HCT116 (cell line): Measurements from ENCODE around the gene ACTR3C. TPM values are rescaled to one million over a fixed set of nuclear protein-coding genes. Genes with fewer than 3 reads are reported as not detected.
"Not testable (repeated sequence)": the region's sequence is repeated elsewhere in the genome, so short reads cannot be mapped to it uniquely, and the experiment has no call there.

Experiments used
- ATAC-seq: fragments of 200-7000 bp; cut with Tn5 transposase; 2 replicates; pipeline ENCODE4 v1.9.1; 2020; ENCODE audit warnings: mild to moderate bottlenecking, moderate library complexity
- BruUV-seq: library from RNA; stranded (reverse); fragments of 400-500 nt; replicated peaks from 2 replicates; lab custom pipeline; 2021; lab: Mats Ljungman, UMichigan
- CTCF ChIA-PET: fragments of 300-600 bp; sonication (Branson Sonifier 250); formaldehyde crosslinking; loops from one replicate; lab custom pipeline; 2021; ENCODE audit warnings: antibody characterized with exemption; lab: Charles Lee
- POLR2A ChIA-PET: fragments of 300-600, 350-600 bp; sonication (Branson Sonifier 250); formaldehyde crosslinking; loops from one replicate; lab custom pipeline; 2021; ENCODE audit warnings: antibody characterized with exemption; lab: Charles Lee
- RAD21 ChIA-PET, 2 experiments: fragments of 300-600 bp; sonication (Branson Sonifier 250); formaldehyde crosslinking; loops; one replicate each; lab custom pipeline; 2023; ENCODE audit warnings: low total read pairs in 2 of 2; ENCODE audit not compliant: uncharacterized antibody in 2 of 2, unreplicated experiment in 2 of 2, low non-redundant PET in 1 of 2; lab: Charles Lee
- DNase-seq: peaks from one replicate; pipeline ENCODE4 v3.0.0-alpha.2; 2010; ENCODE audit warnings: low read depth, low spot score
- H2AFZ ChIP-seq: fragments of 200-600 bp; shearing (Covaris generic), sonication (generic); 2 replicates; pipeline ENCODE4 v1.6.1; 2017; ENCODE audit warnings: low read depth, mixed run types, mixed read lengths, antibody characterized with exemption, low read length; ENCODE audit not compliant: poor library complexity, severe bottlenecking
- H3K27ac ChIP-seq: 2 replicates; pipeline ENCODE4 v1.5.1; 2012; ENCODE audit warnings: low read depth, low read length
- H3K27me3 ChIP-seq: fragments of 200-600 bp; sonication (generic); 2 replicates; pipeline ENCODE4 v1.6.1; 2016; ENCODE audit warnings: mixed run types, low read length, mixed read lengths; ENCODE audit not compliant: insufficient read depth
- H3K36me3 ChIP-seq, 2 experiments: fragments of 200-500 bp in 1 of 2; fragments of 200-600 bp in 1 of 2; sonication (Bioruptor generic) in 1 of 2; sonication (generic) in 1 of 2; 2 replicates each; pipeline versions ENCODE4 v1.5.1 to v1.6.1; 2014 to 2016; ENCODE audit warnings: low read length in 2 of 2, inconsistent platforms in 1 of 2, mixed read lengths in 1 of 2, mixed run types in 1 of 2; ENCODE audit not compliant: insufficient read depth in 2 of 2, control insufficient read depth in 1 of 2
- H3K4me1 ChIP-seq, 2 experiments: fragments of 200-600 bp in 1 of 2; sonication (generic) in 1 of 2; 2 replicates each; pipeline versions ENCODE4 v1.5.1 to v1.6.1; 2012 to 2017; ENCODE audit warnings: low read length in 2 of 2, inconsistent platforms in 1 of 2, mild to moderate bottlenecking in 1 of 2, mixed read lengths in 1 of 2, mixed run types in 1 of 2, moderate library complexity in 1 of 2; ENCODE audit not compliant: insufficient read depth in 2 of 2, control insufficient read depth in 1 of 2
- H3K4me2 ChIP-seq: fragments of 200-600 bp; sonication (generic); 2 replicates; pipeline ENCODE4 v1.6.1; 2017; ENCODE audit warnings: mixed run types, low read length, mixed read lengths
- H3K4me3 ChIP-seq, 2 experiments: fragments of 200-600 bp in 1 of 2; sonication (generic) in 1 of 2; replicated peaks in 1 of 2; 2 replicates each; pipeline ENCODE4 v1.5.1; 2011 to 2016; ENCODE audit warnings: low read length in 2 of 2, control low read depth in 1 of 2, low read depth in 1 of 2, mild to moderate bottlenecking in 1 of 2, mixed read lengths in 1 of 2, mixed run types in 1 of 2
- H3K79me2 ChIP-seq: fragments of 200-600 bp; sonication (generic); 2 replicates; pipeline ENCODE4 v1.6.1; 2017; ENCODE audit warnings: mild to moderate bottlenecking, mixed run types, low read length, moderate library complexity, mixed read lengths; ENCODE audit not compliant: insufficient read depth
- H3K9ac ChIP-seq: fragments of 200-600 bp; sonication (generic); 2 replicates; pipeline ENCODE4 v1.6.1; 2016; ENCODE audit warnings: low read length, mixed read lengths
- H3K9me2 ChIP-seq: fragments of 200-600 bp; sonication (generic), shearing (Covaris generic); 2 replicates; pipeline ENCODE4 v1.6.1; 2017; ENCODE audit warnings: mixed run types, mild to moderate bottlenecking, moderate library complexity; ENCODE audit not compliant: insufficient read depth
- H3K9me3 ChIP-seq, 2 experiments: fragments of 200-500 bp in 1 of 2; fragments of 200-600 bp in 1 of 2; sonication (Bioruptor generic) in 1 of 2; sonication (generic) in 1 of 2; 2 replicates each; pipeline ENCODE4 v1.6.1; 2014 to 2017; ENCODE audit warnings: low read length in 2 of 2, mixed read lengths in 2 of 2, inconsistent platforms in 1 of 2, low read depth in 1 of 2, mild to moderate bottlenecking in 1 of 2, mixed run types in 1 of 2, moderate library complexity in 1 of 2; ENCODE audit not compliant: control insufficient read depth in 1 of 2, insufficient read depth in 1 of 2
- H4K20me1 ChIP-seq: fragments of 200-600 bp; sonication (generic), shearing (Covaris generic); 2 replicates; pipeline ENCODE4 v1.6.1; 2017; ENCODE audit warnings: mixed run types, mild to moderate bottlenecking, moderate library complexity; ENCODE audit not compliant: insufficient read depth
- intact Hi-C: fragments of 100-400 bp; cut with micrococcal nuclease; formaldehyde crosslinking; loops from 2 replicates; pipeline ENCODE4 v1.10.0; 2022
- total RNA-seq: library from RNA; stranded (reverse); gene quantifications from one replicate; pipeline ENCODE4 v1.2.1, GENCODE V29; 2021; ENCODE audit not compliant: unreplicated experiment

ACTR3C gene
- total RNA-seq, 1 experiment from 2014 or later, result 2.0 TPM

GRCh38 chr7:150305259-150305902 lies 18.0 kb downstream of the ACTR3C start:
- H3K9me3 ChIP-seq, H3K36me3 ChIP-seq, H3K27ac ChIP-seq, POLR2A ChIA-PET, CTCF ChIA-PET, H3K4me2 ChIP-seq, H3K79me2 ChIP-seq, H3K9ac ChIP-seq, BruUV-seq, ATAC-seq, H3K27me3 ChIP-seq, H3K4me3 ChIP-seq, RAD21 ChIA-PET, H2AFZ ChIP-seq, H4K20me1 ChIP-seq, H3K9me2 ChIP-seq, DNase-seq: not testable (repeated sequence)
- H3K4me1 ChIP-seq, result peaks cover 9 to 25% of the 10 kb centered on the region in 2 experiments
- intact Hi-C loops, result loop anchor here (10.0 kb wide), 1 partner anchor 59 kb away; the partner anchor contains the start of gene REPIN1

GRCh38 chr7:150304499-150305258 lies 18.7 kb downstream of the ACTR3C start:
- H3K9ac ChIP-seq, DNase-seq, POLR2A ChIA-PET, ATAC-seq, CTCF ChIA-PET, H3K9me2 ChIP-seq, H3K79me2 ChIP-seq, H4K20me1 ChIP-seq, H3K4me3 ChIP-seq, H3K4me2 ChIP-seq, H3K27me3 ChIP-seq, H3K9me3 ChIP-seq, BruUV-seq, RAD21 ChIA-PET, H3K27ac ChIP-seq, H2AFZ ChIP-seq, H3K36me3 ChIP-seq: not testable (repeated sequence)
- peaks cover 9 to 25% of the 10 kb centered on the region in 2 experiments for H3K4me1 ChIP-seq
- intact Hi-C loops, result loop anchor here (10.0 kb wide), 1 partner anchor 60 kb away; the partner anchor contains the start of gene REPIN1
